PFSK-1 (cell line): ENCODE data around the gene ZEB1.

ENCODE experiments used
- POLR2AphosphoS5 ChIP-seq: IDR thresholded peaks from 2 replicates; pipeline ENCODE4 v1.6.1; 2012; ENCODE audit warnings: low read depth, mild to moderate bottlenecking, control low read depth, low read length, moderate library complexity
- REST ChIP-seq, 2 experiments: IDR thresholded peaks; 2 replicates each; pipeline versions ENCODE4 v1.6.1 to v1.8.0; 2011 to 2012; ENCODE audit warnings: low read depth in 2 of 2, low read length in 2 of 2, control low read depth in 1 of 2, inconsistent platforms in 1 of 2, mild to moderate bottlenecking in 1 of 2, moderate library complexity in 1 of 2; ENCODE audit not compliant: insufficient read depth in 1 of 2

- TF ChIP-seq REST (IDR thresholded peaks at IDR 0.05; ENCODE audit: insufficient read depth in 1 of 2, low read depth in 2 of 2, low read length in 2 of 2) (no peak), POLR2AphosphoS5 (no peak)
Measured at GRCh38 chr10:31574577-31574976, 255.6 kb downstream of the ZEB1 start.
